HEK293 (cell line): Measurements from ENCODE around the gene TRAF3IP3.

ENCODE experiments used
- CTCF ChIA-PET: fragments of 350-600 bp; formaldehyde crosslinking; extraction: SDS; loops from one replicate; lab custom pipeline; 2021; ENCODE audit warnings: antibody characterized with exemption; lab: Yijun Ruan, JAX
- POLR2A ChIA-PET: fragments of 300-600 bp; formaldehyde crosslinking; extraction: SDS; loops from one replicate; lab custom pipeline; 2020; ENCODE audit warnings: antibody characterized with exemption, inconsistent platforms; lab: Yijun Ruan, JAX
- H3K27ac ChIP-seq: fragments of 200-500 bp; sonication (Bioruptor generic); 2 replicates; pipeline ENCODE4 v1.5.1; 2014; ENCODE audit warnings: low read depth, low read length, control low read depth, inconsistent platforms; ENCODE audit errors: extremely low read depth
- H3K36me3 ChIP-seq, 2 experiments: fragments of 200-500 bp in 1 of 2; sonication (Bioruptor generic) in 1 of 2; 1 replicate in 1 of 2; 2 replicates in 1 of 2; pipeline ENCODE4 v1.5.1; 2014 to 2017; ENCODE audit warnings: inconsistent platforms in 2 of 2, low read length in 2 of 2; ENCODE audit not compliant: control insufficient read depth in 2 of 2, insufficient read depth in 1 of 2
- H3K4me1 ChIP-seq: fragments of 200-500 bp; sonication (Bioruptor generic); 2 replicates; pipeline ENCODE4 v1.5.1; 2014; ENCODE audit warnings: mild to moderate bottlenecking, low read length, inconsistent platforms; ENCODE audit not compliant: control insufficient read depth, insufficient read depth
- H3K4me3 ChIP-seq: 2 replicates; pipeline ENCODE4 v1.5.1; 2011; ENCODE audit warnings: low read depth, mild to moderate bottlenecking, control low read depth, low read length, moderate library complexity
- H3K9me3 ChIP-seq: fragments of 200-500 bp; sonication (Bioruptor generic); 2 replicates; pipeline ENCODE4 v1.5.1; 2014; ENCODE audit warnings: low read depth, low read length, inconsistent platforms; ENCODE audit not compliant: control insufficient read depth, insufficient read depth
- EGR2 ChIP-seq: fragments of 450-650 bp; formaldehyde crosslinking; IDR thresholded peaks from 2 replicates; pipeline ENCODE4 v1.5.1; 2016; ENCODE audit warnings: low read depth, missing biosample characterization, missing genetic modification characterization
- HOXD13 ChIP-seq: sonication (generic); formaldehyde crosslinking; IDR thresholded peaks from 2 replicates; pipeline ENCODE4 v1.8.0; 2022; ENCODE audit warnings: missing genetic modification reagents, borderline replicate concordance
- IKZF3 ChIP-seq: fragments of 450-650 bp; IDR thresholded peaks from 2 replicates; pipeline ENCODE4 v1.5.0; 2018; ENCODE audit warnings: missing biosample characterization, mild to moderate bottlenecking, missing genetic modification characterization, moderate library complexity
- KLF16 ChIP-seq: fragments of 450-650 bp; formaldehyde crosslinking; IDR thresholded peaks from 2 replicates; pipeline ENCODE4 v1.5.1; 2017; ENCODE audit warnings: missing biosample characterization, missing genetic modification characterization
- PRDM1 ChIP-seq: fragments of 450-650 bp; formaldehyde crosslinking; IDR thresholded peaks from 2 replicates; pipeline ENCODE4; 2016; ENCODE audit warnings: missing biosample characterization, missing genetic modification characterization
- REST ChIP-seq: fragments of 450-650 bp; formaldehyde crosslinking; IDR thresholded peaks from 2 replicates; pipeline ENCODE4 v1.5.1; 2016; ENCODE audit warnings: missing biosample characterization, missing genetic modification characterization
- TCF7L2 ChIP-seq: IDR thresholded peaks from 2 replicates; pipeline ENCODE4 v1.6.1; 2011; ENCODE audit warnings: low read depth, mild to moderate bottlenecking, inconsistent platforms, low read length, moderate library complexity, borderline replicate concordance
- YY2 ChIP-seq: fragments of 450-650 bp; formaldehyde crosslinking; IDR thresholded peaks from 2 replicates; pipeline ENCODE4 v1.5.1; 2016; ENCODE audit warnings: missing biosample characterization, missing genetic modification characterization
- ZBTB20 ChIP-seq: fragments of 450-650 bp; formaldehyde crosslinking; IDR thresholded peaks from 2 replicates; pipeline ENCODE4 v1.5.1; 2016; ENCODE audit warnings: missing biosample characterization, missing genetic modification characterization
- ZFHX2 ChIP-seq: fragments of 450-650 bp; formaldehyde crosslinking; conservative IDR thresholded peaks from 2 replicates; pipeline ENCODE4 v1.5.1; 2016; ENCODE audit warnings: missing biosample characterization, missing genetic modification characterization
- ZFP41 ChIP-seq: fragments of 450-650 bp; formaldehyde crosslinking; IDR thresholded peaks from 2 replicates; pipeline ENCODE4 v1.5.1; 2016; ENCODE audit warnings: missing biosample characterization, missing genetic modification characterization, borderline replicate concordance
- ZNF121 ChIP-seq: fragments of 450-650 bp; formaldehyde crosslinking; IDR thresholded peaks from 2 replicates; pipeline ENCODE4 v1.5.1; 2016; ENCODE audit warnings: missing biosample characterization, missing genetic modification characterization
- ZNF202 ChIP-seq: fragments of 450-650 bp; formaldehyde crosslinking; IDR thresholded peaks from 2 replicates; pipeline ENCODE4 v1.5.1; 2016; ENCODE audit warnings: missing biosample characterization, missing genetic modification characterization, borderline replicate concordance
- ZNF239 ChIP-seq: fragments of 450-650 bp; formaldehyde crosslinking; IDR thresholded peaks from 2 replicates; pipeline ENCODE4 v1.5.1; 2016; ENCODE audit warnings: missing biosample characterization, missing genetic modification characterization
- ZNF341 ChIP-seq: fragments of 450-650 bp; formaldehyde crosslinking; IDR thresholded peaks from 2 replicates; pipeline ENCODE4; 2016; ENCODE audit warnings: low read depth, missing biosample characterization, missing genetic modification characterization
- ZNF354C ChIP-seq: fragments of 450-650 bp; formaldehyde crosslinking; IDR thresholded peaks from 2 replicates; pipeline ENCODE4 v1.5.1; 2016; ENCODE audit warnings: missing biosample characterization, missing genetic modification characterization, low read depth, borderline replicate concordance
- ZNF426 ChIP-seq: fragments of 450-650 bp; formaldehyde crosslinking; IDR thresholded peaks from 2 replicates; pipeline ENCODE4 v1.5.1; 2017; ENCODE audit warnings: missing biosample characterization, missing genetic modification characterization, mild to moderate bottlenecking, inconsistent platforms, moderate library complexity
- ZNF530 ChIP-seq: fragments of 450-650 bp; formaldehyde crosslinking; IDR thresholded peaks from 2 replicates; pipeline ENCODE4 v1.5.1; 2016; ENCODE audit warnings: low read depth, missing biosample characterization, missing genetic modification characterization
- ZNF560 ChIP-seq: fragments of 450-650 bp; formaldehyde crosslinking; IDR thresholded peaks from 2 replicates; pipeline ENCODE4 v1.5.1; 2017; ENCODE audit warnings: missing biosample characterization, missing genetic modification characterization, borderline replicate concordance
- ZNF707 ChIP-seq: fragments of 450-650 bp; formaldehyde crosslinking; IDR thresholded peaks from 2 replicates; pipeline ENCODE4 v1.5.1; 2016; ENCODE audit warnings: missing biosample characterization, missing genetic modification characterization
- ZNF785 ChIP-seq: fragments of 450-650 bp; formaldehyde crosslinking; IDR thresholded peaks from 2 replicates; pipeline ENCODE4 v1.5.1; 2016; ENCODE audit warnings: missing biosample characterization, missing genetic modification characterization
- TF ChIP-seq, protein P1 (sequence below): fragments of 450-650 bp; formaldehyde crosslinking; IDR thresholded peaks from 2 replicates; pipeline ENCODE4 v1.5.1; 2016; ENCODE audit warnings: missing biosample characterization, missing genetic modification characterization
- TF ChIP-seq, protein P2 (sequence below): fragments of 450-650 bp; formaldehyde crosslinking; IDR thresholded peaks from 2 replicates; pipeline ENCODE4 v1.5.0; 2017; ENCODE audit warnings: missing biosample characterization, missing genetic modification characterization, borderline replicate concordance
- TF ChIP-seq, protein P3 (sequence below): fragments of 450-650 bp; formaldehyde crosslinking; IDR thresholded peaks from 2 replicates; pipeline ENCODE4 v1.5.1; 2017; ENCODE audit warnings: missing biosample characterization, missing genetic modification characterization

The TRAF3IP3 gene

GRCh38 chr1:209807509-209807908 lies 51.7 kb downstream of the TRAF3IP3 start:
- POLR2A ChIA-PET, result interaction anchor here (0.6 to 4.1 kb wide), 6 partner anchors 12 to 33 kb away, joined by 3 to 21 read pairs (median 12); partner anchors contain the start of genes C1orf74 and UTP25

GRCh38 chr1:209808059-209808581 lies 52.3 kb downstream of the TRAF3IP3 start:
- Histone ChIP-seq H3K27ac (no peak overlapping the region; the same call in 1 of the 2 replicates), H3K9me3 (no peaks in the 10 kb centered on the region), H3K4me3 (no peak overlapping the region), H3K36me3 (no peaks in the 10 kb centered on the region), H3K4me1 (peaks cover 9% of the 10 kb centered on the region)
- ChIA-PET POLR2A (interaction anchor here (0.6 to 4.1 kb wide), 8 partner anchors 13 to 50 kb away, joined by 3 to 21 read pairs (median 7); partner anchors contain the start of genes C1orf74 and UTP25), CTCF (interaction anchor here (0.6 to 7.5 kb wide), 2 partner anchors 15 to 181 kb away, joined by 3 to 111 read pairs; no protein-coding TSS in a partner anchor)
- TF ChIP-seq ZNF354C (no peak), PRDM1 (0 out of 2 replicates have a peak, but pooled peaks have one; percentile 24), ZNF239 (tag by site-specific recombination) (no peak), ZNF341 (0 out of 2 replicates have a peak, but pooled peaks have one; percentile 32), ZNF426 (tag by site-specific recombination) (no peak), ZFP41 (tag by site-specific recombination) (no peak), ZNF530 (tag by site-specific recombination) (no peak), IKZF3 (tag by site-specific recombination) (no peak)
- TF ChIP-seq, protein P1, sequence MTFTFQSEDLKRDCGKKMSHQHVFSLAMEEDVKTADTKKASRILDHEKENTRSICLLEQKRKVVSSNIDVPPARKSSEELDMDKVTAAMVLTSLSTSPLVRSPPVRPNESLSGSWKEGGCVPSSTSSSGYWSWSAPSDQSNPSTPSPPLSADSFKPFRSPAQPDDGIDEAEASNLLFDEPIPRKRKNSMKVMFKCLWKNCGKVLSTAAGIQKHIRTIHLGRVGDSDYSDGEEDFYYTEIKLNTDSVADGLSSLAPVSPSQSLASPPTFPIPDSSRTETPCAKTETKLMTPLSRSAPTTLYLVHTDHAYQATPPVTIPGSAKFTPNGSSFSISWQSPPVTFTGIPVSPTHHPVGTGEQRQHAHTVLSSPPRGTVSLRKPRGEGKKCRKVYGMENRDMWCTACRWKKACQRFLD (tag by site-specific recombination), result no peak

More at GRCh38 chr1:209807509-209807908, 51.7 kb downstream of the TRAF3IP3 start:
- no peaks in the 10 kb centered on the region for H3K9me3 ChIP-seq
- CTCF ChIA-PET, result interaction anchor here (0.6 to 7.5 kb wide), 3 partner anchors 8 to 182 kb away, joined by 3 to 111 read pairs (median 4); no protein-coding TSS in a partner anchor
- peaks cover 9% of the 10 kb centered on the region for H3K4me1 ChIP-seq
- H3K27ac ChIP-seq, result no peak overlapping the region
- no peak overlapping the region for H3K4me3 ChIP-seq
- H3K36me3 ChIP-seq, result no peaks in the 10 kb centered on the region
- TF ChIP-seq YY2 (tag by site-specific recombination) (no peak), HOXD13 (CRISPR knock-in tag) (no peak), ZNF560 (no peak), ZNF121 (tag by site-specific recombination) (no peak), TCF7L2 (no peak), ZFHX2 (tag by site-specific recombination) (0 out of 2 replicates have a peak, but pooled peaks have one; percentile 14), ZNF202 (tag by site-specific recombination) (no peak), ZNF785 (tag by site-specific recombination) (no peak), EGR2 (tag by site-specific recombination) (peak; percentile 54), KLF16 (tag by site-specific recombination) (no peak), ZBTB20 (no peak), REST (no peak), ZNF707 (tag by site-specific recombination) (no peak), ZNF354C (no peak)
- TF ChIP-seq, protein P2, sequence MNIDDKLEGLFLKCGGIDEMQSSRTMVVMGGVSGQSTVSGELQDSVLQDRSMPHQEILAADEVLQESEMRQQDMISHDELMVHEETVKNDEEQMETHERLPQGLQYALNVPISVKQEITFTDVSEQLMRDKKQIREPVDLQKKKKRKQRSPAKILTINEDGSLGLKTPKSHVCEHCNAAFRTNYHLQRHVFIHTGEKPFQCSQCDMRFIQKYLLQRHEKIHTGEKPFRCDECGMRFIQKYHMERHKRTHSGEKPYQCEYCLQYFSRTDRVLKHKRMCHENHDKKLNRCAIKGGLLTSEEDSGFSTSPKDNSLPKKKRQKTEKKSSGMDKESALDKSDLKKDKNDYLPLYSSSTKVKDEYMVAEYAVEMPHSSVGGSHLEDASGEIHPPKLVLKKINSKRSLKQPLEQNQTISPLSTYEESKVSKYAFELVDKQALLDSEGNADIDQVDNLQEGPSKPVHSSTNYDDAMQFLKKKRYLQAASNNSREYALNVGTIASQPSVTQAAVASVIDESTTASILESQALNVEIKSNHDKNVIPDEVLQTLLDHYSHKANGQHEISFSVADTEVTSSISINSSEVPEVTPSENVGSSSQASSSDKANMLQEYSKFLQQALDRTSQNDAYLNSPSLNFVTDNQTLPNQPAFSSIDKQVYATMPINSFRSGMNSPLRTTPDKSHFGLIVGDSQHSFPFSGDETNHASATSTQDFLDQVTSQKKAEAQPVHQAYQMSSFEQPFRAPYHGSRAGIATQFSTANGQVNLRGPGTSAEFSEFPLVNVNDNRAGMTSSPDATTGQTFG (tag by site-specific recombination), result no peak
- TF ChIP-seq, protein P3, sequence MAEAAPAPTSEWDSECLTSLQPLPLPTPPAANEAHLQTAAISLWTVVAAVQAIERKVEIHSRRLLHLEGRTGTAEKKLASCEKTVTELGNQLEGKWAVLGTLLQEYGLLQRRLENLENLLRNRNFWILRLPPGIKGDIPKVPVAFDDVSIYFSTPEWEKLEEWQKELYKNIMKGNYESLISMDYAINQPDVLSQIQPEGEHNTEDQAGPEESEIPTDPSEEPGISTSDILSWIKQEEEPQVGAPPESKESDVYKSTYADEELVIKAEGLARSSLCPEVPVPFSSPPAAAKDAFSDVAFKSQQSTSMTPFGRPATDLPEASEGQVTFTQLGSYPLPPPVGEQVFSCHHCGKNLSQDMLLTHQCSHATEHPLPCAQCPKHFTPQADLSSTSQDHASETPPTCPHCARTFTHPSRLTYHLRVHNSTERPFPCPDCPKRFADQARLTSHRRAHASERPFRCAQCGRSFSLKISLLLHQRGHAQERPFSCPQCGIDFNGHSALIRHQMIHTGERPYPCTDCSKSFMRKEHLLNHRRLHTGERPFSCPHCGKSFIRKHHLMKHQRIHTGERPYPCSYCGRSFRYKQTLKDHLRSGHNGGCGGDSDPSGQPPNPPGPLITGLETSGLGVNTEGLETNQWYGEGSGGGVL, result no peak
